Central memory CD8-positive, alpha-beta T cell (primary cell): ENCODE data around the gene TTLL10.
A peak's percentile ranks its signal among the peaks of the same experiment; 100 is the strongest.

Source experiments
- ATAC-seq: fragments of 150-1000 bp; cut with Tn5 transposase; replicated peaks from 2 replicates; pipeline ENCODE4 v1.10.0; 2022; ENCODE audit warnings: mild to moderate bottlenecking, moderate FRiP score, moderate number of reproducible peaks; ENCODE audit not compliant: poor library complexity, severe bottlenecking; ENCODE audit errors: extremely low read depth
- DNase-seq, 2 donors: peaks; one replicate each; pipeline ENCODE4 v3.0.0; 2021; ENCODE audit warnings: low spot score in 2 of 2
- H3K27ac Mint-ChIP-seq: one replicate; pipeline ENCODE4 v1.8.0; 2022; ENCODE audit warnings: low read depth, mild to moderate bottlenecking, moderate library complexity, mixed read lengths
- H3K27me3 Mint-ChIP-seq: one replicate; pipeline ENCODE4 v1.8.0; 2022; ENCODE audit warnings: mixed read lengths
- H3K36me3 Mint-ChIP-seq: one replicate; pipeline ENCODE4 v1.8.0; 2022; ENCODE audit warnings: mild to moderate bottlenecking, moderate library complexity, mixed read lengths; ENCODE audit not compliant: insufficient read depth
- H3K4me1 Mint-ChIP-seq: one replicate; pipeline ENCODE4 v1.8.0; 2022; ENCODE audit warnings: mixed read lengths
- H3K4me3 Mint-ChIP-seq: one replicate; pipeline ENCODE4 v1.8.0; 2022; ENCODE audit warnings: mild to moderate bottlenecking, moderate library complexity, mixed read lengths
- H3K9me3 Mint-ChIP-seq: one replicate; pipeline ENCODE4 v1.8.0; 2022; ENCODE audit warnings: mixed read lengths

TTLL10 gene

GRCh38 chr1:1205769-1206375, 32.2 kb downstream of the TTLL10 start:
- no peak for ATAC-seq
- H3K27ac Mint-ChIP-seq = no peak overlapping the region
- no peaks in the 10 kb centered on the region for H3K27me3 Mint-ChIP-seq
- H3K9me3 Mint-ChIP-seq = no peaks in the 10 kb centered on the region
- peaks cover 20% of the 10 kb centered on the region for H3K4me1 Mint-ChIP-seq
- H3K36me3 Mint-ChIP-seq = peaks cover 4% of the 10 kb centered on the region
- no peak for DNase-seq
- H3K4me3 Mint-ChIP-seq = peak overlapping the region; percentile 58

GRCh38 chr1:1206376-1206965, 32.8 kb downstream of the TTLL10 start, which contains the start of gene TNFRSF18:
TNFRSF18 (minus strand) TSS chr1:1206592; CDS start chr1:1206571, 21 bp downstream.
- H3K9me3 Mint-ChIP-seq = no peaks in the 10 kb centered on the region
- peaks cover 20% of the 10 kb centered on the region for H3K4me1 Mint-ChIP-seq
- ATAC-seq (no peak), DNase-seq (no peak)
- H3K27me3 Mint-ChIP-seq = no peaks in the 10 kb centered on the region
- H3K4me3 Mint-ChIP-seq = peak within 1 kb of the TSS; percentile 58
- H3K27ac Mint-ChIP-seq = no peak within 1 kb of the TSS
- H3K36me3 Mint-ChIP-seq = peaks cover 4% of the 10 kb centered on the region

GRCh38 chr1:1206966-1207531, 33.4 kb downstream of the TTLL10 start:
- Mint-ChIP-seq H3K4me1 (peaks cover 20% of the 10 kb centered on the region), H3K9me3 (no peaks in the 10 kb centered on the region), H3K27me3 (no peaks in the 10 kb centered on the region), H3K27ac (no peak overlapping the region), H3K36me3 (peaks cover 4% of the 10 kb centered on the region), H3K4me3 (peak overlapping the region; percentile 58)
- ATAC-seq = no peak
- no peak for DNase-seq

- H3K27me3 Mint-ChIP-seq = no peaks in the 10 kb centered on the region
- H3K4me1 Mint-ChIP-seq = peaks cover 20% of the 10 kb centered on the region
- ATAC-seq (no peak), DNase-seq (no peak)
- peaks cover 4% of the 10 kb centered on the region for H3K36me3 Mint-ChIP-seq
- H3K4me3 Mint-ChIP-seq = peak overlapping the region; percentile 76
- H3K27ac Mint-ChIP-seq = peak overlapping the region; percentile 78
- H3K9me3 Mint-ChIP-seq = no peaks in the 10 kb centered on the region
Measured at GRCh38 chr1:1207571-1207892, 33.9 kb downstream of the TTLL10 start.

GRCh38 chr1:1208713-1209433, 35.2 kb downstream of the TTLL10 start:
- DNase-seq (no peak), ATAC-seq (no peak)
- peaks cover 4% of the 10 kb centered on the region for H3K36me3 Mint-ChIP-seq
- H3K9me3 Mint-ChIP-seq = no peaks in the 10 kb centered on the region
- peak overlapping the region; percentile 76 for H3K4me3 Mint-ChIP-seq
- H3K27me3 Mint-ChIP-seq = no peaks in the 10 kb centered on the region
- H3K27ac Mint-ChIP-seq = peak overlapping the region; percentile 78
- H3K4me1 Mint-ChIP-seq = peaks cover 20% of the 10 kb centered on the region

- H3K27ac Mint-ChIP-seq = peak overlapping the region; percentile 75
- no peaks in the 10 kb centered on the region for H3K9me3 Mint-ChIP-seq
- DNase-seq = no peak
Measured at GRCh38 chr1:1210726-1211540, 37.3 kb downstream of the TTLL10 start.

GRCh38 chr1:1211541-1212441, 38.1 kb downstream of the TTLL10 start:
- H3K36me3 Mint-ChIP-seq = peaks cover 10% of the 10 kb centered on the region

More at GRCh38 chr1:1210726-1211540, 37.3 kb downstream of the TTLL10 start:
- Mint-ChIP-seq H3K27me3 (no peaks in the 10 kb centered on the region), H3K4me1 (peaks cover 33% of the 10 kb centered on the region), H3K4me3 (peak overlapping the region; percentile 47), H3K36me3 (peaks cover 7% of the 10 kb centered on the region)
- no peak for ATAC-seq

GRCh38 chr1:1212780-1213344, 39.2 kb downstream of the TTLL10 start:
- Mint-ChIP-seq H3K4me1 (peaks cover 32% of the 10 kb centered on the region), H3K27ac (peak overlapping the region; percentile 68), H3K27me3 (no peaks in the 10 kb centered on the region), H3K4me3 (peak overlapping the region; percentile 50), H3K36me3 (peaks cover 14% of the 10 kb centered on the region), H3K9me3 (no peaks in the 10 kb centered on the region)
- DNase-seq (peak in 1 of 2 donors; percentile 53), ATAC-seq (peak; percentile 54)

More at GRCh38 chr1:1211541-1212441, 38.1 kb downstream of the TTLL10 start:
- DNase-seq = no peak
- no peaks in the 10 kb centered on the region for H3K27me3 Mint-ChIP-seq
- H3K4me1 Mint-ChIP-seq = peaks cover 34% of the 10 kb centered on the region
- H3K27ac Mint-ChIP-seq = peak overlapping the region; percentile 75
- ATAC-seq = no peak
- peak overlapping the region; percentile 50 for H3K4me3 Mint-ChIP-seq
- H3K9me3 Mint-ChIP-seq = no peaks in the 10 kb centered on the region

- no peak for DNase-seq
- peaks cover 25% of the 10 kb centered on the region for H3K4me1 Mint-ChIP-seq
- H3K9me3 Mint-ChIP-seq = no peaks in the 10 kb centered on the region
- peaks cover 17% of the 10 kb centered on the region for H3K36me3 Mint-ChIP-seq
- no peaks in the 10 kb centered on the region for H3K27me3 Mint-ChIP-seq
- ATAC-seq = peak; percentile 38
- peak within 1 kb of the TSS; percentile 63 for H3K4me3 Mint-ChIP-seq
- H3K27ac Mint-ChIP-seq = peak within 1 kb of the TSS; percentile 62
Measured at GRCh38 chr1:1213345-1214265, 39.9 kb downstream of the TTLL10 start, which contains the start of gene TNFRSF4. TNFRSF4 (minus strand) TSS chr1:1214153; CDS start chr1:1214127, 26 bp downstream.

GRCh38 chr1:1215080-1215676, 41.5 kb downstream of the TTLL10 start:
- Mint-ChIP-seq H3K27ac (peak overlapping the region; percentile 62), H3K4me3 (no peak overlapping the region), H3K36me3 (peaks cover 24% of the 10 kb centered on the region), H3K4me1 (peaks cover 24% of the 10 kb centered on the region), H3K27me3 (no peaks in the 10 kb centered on the region), H3K9me3 (no peaks in the 10 kb centered on the region)
- ATAC-seq = no peak
- no peak for DNase-seq
